ENCODE results near the gene DNM3. TPM values are rescaled to one million over a fixed set of nuclear protein-coding genes. Genes with fewer than 3 reads are reported as not detected.

The DNM3 gene
- total and polyA plus RNA-seq, 4 donors: 2.6 to 16.2 (median 5.1) TPM; not detected in 1

GRCh38 chr1:172382406-172382805, 541.1 kb downstream of the DNM3 start:
- 23 to 28% methylated on average over 1 of the region's 1 CpG for WGBS, 2 donors
- intact Hi-C loops (cut with DNase I): no loop called here
- no peak for ATAC-seq (ENCODE audit: low FRiP score)
- no peak for DNase-seq
- peaks cover 4% of the 10 kb centered on the region in 2 donors for H3K4me1 ChIP-seq (ENCODE audit: control insufficient read depth in 1 of 2, insufficient read depth in 2 of 2, low read length in 2 of 2)
- no peaks in the 10 kb centered on the region for H3K36me3 ChIP-seq (ENCODE audit: control insufficient read depth in 1 of 2, insufficient read depth in 2 of 2, low read length in 1 of 2)
- H3K4me3 ChIP-seq (ENCODE audit: low read length in 2 of 2): no peak overlapping the region
- no peaks in the 10 kb centered on the region for H3K27me3 ChIP-seq (ENCODE audit: control insufficient read depth in 1 of 2, insufficient read depth in 2 of 2, low read length in 1 of 2)
- H3K27ac ChIP-seq (ENCODE audit: low read depth in 1 of 2, low read length in 2 of 2): peak overlapping the region in 1 of 2 donors; percentile 72
- H3K9me3 ChIP-seq (ENCODE audit: control insufficient read depth, low read length): no peaks in the 10 kb centered on the region

- intact Hi-C loops (cut with DNase I): no loop called here
- no peaks in the 10 kb centered on the region for H3K9me3 ChIP-seq (ENCODE audit: control insufficient read depth, low read length)
These were observed 541.7 kb downstream of the DNM3 start for GRCh38 chr1:172382990-172383389.

DNA sequence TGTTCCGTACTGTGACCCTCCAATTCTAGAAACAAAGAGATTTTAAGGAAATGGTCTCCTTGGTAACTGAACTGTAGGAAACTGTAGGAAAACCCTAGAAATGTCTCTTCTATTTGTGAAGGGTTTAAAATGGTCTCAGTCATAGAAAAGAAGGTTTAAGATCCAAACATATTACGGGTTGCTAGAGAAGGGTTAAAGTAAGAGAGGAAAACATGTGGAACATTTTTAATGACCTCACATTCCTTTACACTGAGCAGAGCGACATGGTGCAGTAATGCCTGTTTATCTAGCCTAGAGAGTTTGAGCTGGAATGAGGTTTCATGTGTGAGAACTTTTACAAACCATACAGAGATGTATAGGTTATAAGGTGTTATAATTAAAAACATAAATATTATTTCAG, 542.2 kb downstream of the DNM3 start:
- WGBS, 2 donors: 3 to 6% methylated on average over 3 of the region's 3 CpGs
- DNase-seq (no peak), ATAC-seq (ENCODE audit: low FRiP score) (peak; percentile 61)
- Histone ChIP-seq H3K9me3 (ENCODE audit: control insufficient read depth, low read length) (no peaks in the 10 kb centered on the region), H3K36me3 (ENCODE audit: control insufficient read depth in 1 of 2, insufficient read depth in 2 of 2, low read length in 1 of 2) (no peaks in the 10 kb centered on the region), H3K27ac (ENCODE audit: low read depth in 1 of 2, low read length in 2 of 2) (peak overlapping the region in 1 of 2 donors; percentile 7), H3K27me3 (ENCODE audit: control insufficient read depth in 1 of 2, insufficient read depth in 2 of 2, low read length in 1 of 2) (no peaks in the 10 kb centered on the region), H3K4me1 (ENCODE audit: control insufficient read depth in 1 of 2, insufficient read depth in 2 of 2, low read length in 2 of 2) (peaks cover 4% of the 10 kb centered on the region in 2 donors), H3K4me3 (ENCODE audit: low read length in 2 of 2) (peak overlapping the region; percentile 36 to 82)
- intact Hi-C loops (cut with DNase I): no loop called here

More at GRCh38 chr1:172382990-172383389, 541.7 kb downstream of the DNM3 start:
- Histone ChIP-seq H3K4me3 (ENCODE audit: low read length in 2 of 2) (peak overlapping the region in 1 of 2 donors; percentile 82), H3K36me3 (ENCODE audit: control insufficient read depth in 1 of 2, insufficient read depth in 2 of 2, low read length in 1 of 2) (no peaks in the 10 kb centered on the region), H3K27me3 (ENCODE audit: control insufficient read depth in 1 of 2, insufficient read depth in 2 of 2, low read length in 1 of 2) (no peaks in the 10 kb centered on the region), H3K27ac (ENCODE audit: low read depth in 1 of 2, low read length in 2 of 2) (peak overlapping the region; percentile 7 to 82), H3K4me1 (ENCODE audit: control insufficient read depth in 1 of 2, insufficient read depth in 2 of 2, low read length in 2 of 2) (peaks cover 4% of the 10 kb centered on the region in 2 donors)
- DNase-seq (no peak), ATAC-seq (ENCODE audit: low FRiP score) (no peak)
- WGBS, 2 donors: 8 to 11% methylated on average over 4 of the region's 4 CpGs

GRCh38 chr1:172384656-172385055, 543.4 kb downstream of the DNM3 start:
- intact Hi-C loops (cut with DNase I): no loop called here
- DNase-seq (no peak), ATAC-seq (ENCODE audit: low FRiP score) (no peak)
- Histone ChIP-seq H3K4me3 (ENCODE audit: low read length in 2 of 2) (no peak overlapping the region), H3K9me3 (ENCODE audit: control insufficient read depth, low read length) (no peaks in the 10 kb centered on the region), H3K36me3 (ENCODE audit: control insufficient read depth in 1 of 2, insufficient read depth in 2 of 2, low read length in 1 of 2) (no peaks in the 10 kb centered on the region), H3K4me1 (ENCODE audit: control insufficient read depth in 1 of 2, insufficient read depth in 2 of 2, low read length in 2 of 2) (peaks cover 4% of the 10 kb centered on the region in 2 donors), H3K27ac (ENCODE audit: low read depth in 1 of 2, low read length in 2 of 2) (no peak overlapping the region), H3K27me3 (ENCODE audit: control insufficient read depth in 1 of 2, insufficient read depth in 2 of 2, low read length in 1 of 2) (no peaks in the 10 kb centered on the region)
- 97 to 98% methylated on average over 1 of the region's 1 CpG for WGBS, 2 donors

DNA sequence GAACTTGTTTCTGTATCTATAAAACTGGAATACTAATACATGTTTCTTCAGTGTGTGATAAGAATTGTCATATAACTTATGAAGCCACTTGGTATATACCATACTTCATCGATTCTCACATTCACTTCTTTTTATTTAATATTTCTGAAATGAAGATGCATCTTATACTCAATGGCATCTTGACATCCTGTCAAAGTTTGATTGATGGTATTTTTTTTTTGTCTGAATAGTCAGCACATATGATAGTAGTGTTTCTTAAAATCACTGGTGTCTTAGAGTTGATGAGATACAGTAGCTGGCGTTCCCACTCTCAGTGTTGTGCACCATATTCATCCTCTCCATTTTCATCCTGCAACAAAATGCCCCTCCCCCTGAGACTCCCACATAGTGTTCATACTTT, 544.7 kb downstream of the DNM3 start:
- Histone ChIP-seq H3K9me3 (ENCODE audit: control insufficient read depth, low read length) (no peaks in the 10 kb centered on the region), H3K27me3 (ENCODE audit: control insufficient read depth in 1 of 2, insufficient read depth in 2 of 2, low read length in 1 of 2) (no peaks in the 10 kb centered on the region), H3K4me1 (ENCODE audit: control insufficient read depth in 1 of 2, insufficient read depth in 2 of 2, low read length in 2 of 2) (peaks cover 4% of the 10 kb centered on the region in 2 donors), H3K36me3 (ENCODE audit: control insufficient read depth in 1 of 2, insufficient read depth in 2 of 2, low read length in 1 of 2) (no peaks in the 10 kb centered on the region), H3K4me3 (ENCODE audit: low read length in 2 of 2) (no peak overlapping the region), H3K27ac (ENCODE audit: low read depth in 1 of 2, low read length in 2 of 2) (no peak overlapping the region)
- 94% methylated on average over 2 of the region's 2 CpGs for WGBS, 2 donors
- DNase-seq (no peak), ATAC-seq (ENCODE audit: low FRiP score) (no peak)
- intact Hi-C loops (cut with DNase I): no loop called here

DNA sequence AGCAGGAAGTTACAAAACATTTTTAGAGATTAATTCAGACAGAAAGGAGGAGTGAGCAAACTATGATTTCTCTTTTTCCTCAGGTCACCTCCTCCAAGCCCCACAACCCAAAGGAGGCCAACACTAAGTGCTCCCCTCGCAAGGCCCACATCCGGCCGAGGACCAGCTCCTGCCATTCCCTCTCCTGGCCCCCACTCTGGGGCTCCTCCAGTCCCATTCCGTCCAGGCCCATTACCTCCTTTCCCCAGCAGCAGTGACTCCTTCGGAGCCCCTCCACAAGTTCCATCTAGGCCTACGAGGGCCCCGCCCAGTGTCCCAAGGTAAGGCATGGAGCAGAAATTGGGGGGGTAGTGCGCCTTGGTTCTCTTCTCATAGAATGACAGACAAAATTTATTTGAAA, 547.2 kb downstream of the DNM3 start:
- 97 to 99% methylated on average over 8 of the region's 8 CpGs for WGBS, 2 donors
- intact Hi-C loops (cut with DNase I): no loop called here
- no peaks in the 10 kb centered on the region for H3K27me3 ChIP-seq (ENCODE audit: control insufficient read depth in 1 of 2, insufficient read depth in 2 of 2, low read length in 1 of 2)
- no peaks in the 10 kb centered on the region for H3K9me3 ChIP-seq (ENCODE audit: control insufficient read depth, low read length)
- peaks cover 0 to 6% of the 10 kb centered on the region in 2 donors for H3K4me1 ChIP-seq (ENCODE audit: control insufficient read depth in 1 of 2, insufficient read depth in 2 of 2, low read length in 2 of 2)
- DNase-seq: no peak
- no peak overlapping the region for H3K4me3 ChIP-seq (ENCODE audit: low read length in 2 of 2)
- H3K27ac ChIP-seq (ENCODE audit: low read depth in 1 of 2, low read length in 2 of 2): no peak overlapping the region
- no peaks in the 10 kb centered on the region for H3K36me3 ChIP-seq (ENCODE audit: control insufficient read depth in 1 of 2, insufficient read depth in 2 of 2, low read length in 1 of 2)
- ATAC-seq (ENCODE audit: low FRiP score): no peak

DNA sequence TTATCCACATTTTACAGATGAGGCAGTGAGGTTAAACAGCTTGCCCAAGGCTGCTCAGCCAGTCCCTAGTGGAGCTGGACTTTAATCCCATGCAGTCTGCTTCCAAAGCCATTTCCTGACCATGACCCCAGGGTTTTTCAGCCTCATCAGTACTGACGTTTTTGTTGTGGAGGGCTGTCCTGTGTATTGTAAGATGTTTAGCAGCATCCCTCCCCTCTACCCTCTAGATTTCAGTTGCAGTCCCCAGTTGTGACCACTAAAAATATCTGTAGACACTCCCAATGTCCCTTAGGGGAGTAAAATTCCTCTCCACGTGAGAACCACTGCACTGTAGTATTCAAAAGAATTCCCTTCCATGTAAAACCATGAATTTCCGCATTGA, 549.0 kb downstream of the DNM3 start:
- ATAC-seq (ENCODE audit: low FRiP score) (no peak), DNase-seq (no peak)
- H3K4me1 ChIP-seq (ENCODE audit: control insufficient read depth in 1 of 2, insufficient read depth in 2 of 2, low read length in 2 of 2): peaks cover 0 to 6% of the 10 kb centered on the region in 2 donors
- 14 to 21% methylated on average over 3 of the region's 3 CpGs for whole genome bisulfite sequencing, 2 donors
- peak overlapping the region; percentile 7 to 76 for H3K27ac ChIP-seq (ENCODE audit: low read depth in 1 of 2, low read length in 2 of 2)
- no peaks in the 10 kb centered on the region for H3K27me3 ChIP-seq (ENCODE audit: control insufficient read depth in 1 of 2, insufficient read depth in 2 of 2, low read length in 1 of 2)
- H3K36me3 ChIP-seq (ENCODE audit: control insufficient read depth in 1 of 2, insufficient read depth in 2 of 2, low read length in 1 of 2): no peaks in the 10 kb centered on the region
- no peaks in the 10 kb centered on the region for H3K9me3 ChIP-seq (ENCODE audit: control insufficient read depth, low read length)
- H3K4me3 ChIP-seq (ENCODE audit: low read length in 2 of 2): no peak overlapping the region
- intact Hi-C loops (cut with DNase I): loop anchor here (2.0 to 5.0 kb wide), 2 partner anchors 29 to 68 kb away; no protein-coding TSS in a partner anchor

- Histone ChIP-seq H3K4me3 (ENCODE audit: low read length in 2 of 2) (peak overlapping the region; percentile 33 to 84), H3K27ac (ENCODE audit: low read depth in 1 of 2, low read length in 2 of 2) (peak overlapping the region; percentile 7 to 76), H3K9me3 (ENCODE audit: control insufficient read depth, low read length) (no peaks in the 10 kb centered on the region), H3K27me3 (ENCODE audit: control insufficient read depth in 1 of 2, insufficient read depth in 2 of 2, low read length in 1 of 2) (no peaks in the 10 kb centered on the region), H3K4me1 (ENCODE audit: control insufficient read depth in 1 of 2, insufficient read depth in 2 of 2, low read length in 2 of 2) (peaks cover 0 to 6% of the 10 kb centered on the region in 2 donors), H3K36me3 (ENCODE audit: control insufficient read depth in 1 of 2, insufficient read depth in 2 of 2, low read length in 1 of 2) (no peaks in the 10 kb centered on the region)
- WGBS, 2 donors: 4 to 6% methylated on average over 9 of the region's 9 CpGs
- DNase-seq (peak in 1 of 2 donors; percentile 79), ATAC-seq (ENCODE audit: low FRiP score) (peak; percentile 39)
- intact Hi-C loops (cut with DNase I): loop anchor here (2.0 to 5.0 kb wide), 2 partner anchors 30 to 69 kb away; no protein-coding TSS in a partner anchor
These were observed 549.6 kb downstream of the DNM3 start for GRCh38 chr1:172390683-172391551.

DNA sequence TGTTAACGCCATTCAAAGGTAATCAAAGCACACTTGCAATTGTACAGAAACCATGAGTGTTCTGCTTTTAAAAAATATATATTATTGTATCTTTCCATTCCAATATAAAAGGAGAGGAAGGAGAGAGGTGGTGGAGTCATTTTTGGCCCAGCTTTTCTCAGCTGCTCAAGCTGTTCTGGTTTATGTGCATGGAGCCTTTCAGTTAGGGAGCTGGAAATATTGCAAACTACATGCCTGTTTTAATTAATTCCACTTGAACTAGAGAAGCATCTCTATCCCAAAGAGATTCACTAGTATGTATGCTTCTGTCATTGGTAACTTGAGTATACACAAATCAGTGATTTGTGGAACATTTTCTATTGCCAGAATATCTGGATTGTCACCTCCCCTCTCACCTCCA, 550.7 kb downstream of the DNM3 start:
- no peak overlapping the region for H3K27ac ChIP-seq (ENCODE audit: low read depth in 1 of 2, low read length in 2 of 2)
- intact Hi-C loops (cut with DNase I): loop anchor here (2.0 to 5.0 kb wide), 2 partner anchors 31 to 70 kb away; no protein-coding TSS in a partner anchor
- ATAC-seq (ENCODE audit: low FRiP score): no peak

More for the DNA sequence above, 550.7 kb downstream of the DNM3 start:
- Histone ChIP-seq H3K4me1 (ENCODE audit: control insufficient read depth in 1 of 2, insufficient read depth in 2 of 2, low read length in 2 of 2) (peaks cover 0 to 4% of the 10 kb centered on the region in 2 donors), H3K4me3 (ENCODE audit: low read length in 2 of 2) (no peak overlapping the region), H3K27me3 (ENCODE audit: control insufficient read depth in 1 of 2, insufficient read depth in 2 of 2, low read length in 1 of 2) (no peaks in the 10 kb centered on the region), H3K36me3 (ENCODE audit: control insufficient read depth in 1 of 2, insufficient read depth in 2 of 2, low read length in 1 of 2) (no peaks in the 10 kb centered on the region), H3K9me3 (ENCODE audit: control insufficient read depth, low read length) (no peaks in the 10 kb centered on the region)
- 98 to 99% methylated on average over 1 of the region's 1 CpG for WGBS, 2 donors
- no peak for DNase-seq
